ENCODE measurements around the gene ACTN2.

Gene ACTN2

GRCh38 chr1:236795035-236795756, 108.9 kb downstream of the ACTN2 start, which contains the start of gene MTR (continued):
- TF ChIP-seq ZNF621 (tag by site-specific recombination; IDR thresholded peaks at IDR 0.05) (no peak), PRDM2 (tag by site-specific recombination; IDR thresholded peaks at IDR 0.05; ENCODE audit: borderline replicate concordance) (peak; percentile 99; the same call in 1 of the 2 replicates), KLF10 (tag by site-specific recombination; IDR thresholded peaks at IDR 0.05) (no peak), ZNF302 (tag by site-specific recombination; IDR thresholded peaks at IDR 0.05; ENCODE audit: low read depth) (no peak), SP3 (tag by site-specific recombination; IDR thresholded peaks at IDR 0.05) (peak; percentile 86), REPIN1 (tag by site-specific recombination; IDR thresholded peaks at IDR 0.05; ENCODE audit: low read depth) (0 out of 2 replicates have a peak, but pooled peaks have one; percentile 21), SETDB1 (IDR thresholded peaks at IDR 0.05; ENCODE audit: insufficient read length, low read length) (peak; percentile 36), ZNF596 (tag by site-specific recombination; IDR thresholded peaks at IDR 0.05) (no peak), ZNF747 (tag by site-specific recombination; IDR thresholded peaks at IDR 0.05) (no peak), ZNF768 (tag by site-specific recombination; IDR thresholded peaks at IDR 0.05) (no peak; the same call in 1 of the 2 replicates), ZNF433 (tag by site-specific recombination; IDR thresholded peaks at IDR 0.05; ENCODE audit: low read depth) (no peak), ZNF777 (tag by site-specific recombination; IDR thresholded peaks at IDR 0.05; ENCODE audit: borderline replicate concordance) (no peak), ZNF664 (tag by site-specific recombination; IDR thresholded peaks at IDR 0.05) (no peak), ZNF560 (tag by site-specific recombination; IDR thresholded peaks at IDR 0.05; ENCODE audit: borderline replicate concordance) (no peak), ZFP37 (tag by site-specific recombination; IDR thresholded peaks at IDR 0.05) (peak; percentile 96), SCRT2 (tag by site-specific recombination; IDR thresholded peaks at IDR 0.05) (peak; percentile 99), TSHZ1 (tag by site-specific recombination; IDR thresholded peaks at IDR 0.05; ENCODE audit: borderline replicate concordance) (peak; percentile 31; the same call in 1 of the 2 replicates), BCL6B (tag by site-specific recombination; IDR thresholded peaks at IDR 0.05) (no peak), PRDM1 (tag by site-specific recombination; IDR thresholded peaks at IDR 0.05) (no peak; the same call in 1 of the 2 replicates), ZNF155 (tag by site-specific recombination; IDR thresholded peaks at IDR 0.05) (no peak), ZNF623 (tag by site-specific recombination; IDR thresholded peaks at IDR 0.05) (no peak), OVOL3 (tag by site-specific recombination; IDR thresholded peaks at IDR 0.05) (peak; percentile 62; the same call in 1 of the 2 replicates), ZNF266 (tag by site-specific recombination; IDR thresholded peaks at IDR 0.05; ENCODE audit: low read depth) (no peak), ZNF701 (tag by site-specific recombination; IDR thresholded peaks at IDR 0.05) (no peak), ZFHX2 (tag by site-specific recombination; conservative IDR thresholded peaks at IDR 0.05) (peak; percentile 43; the same call in 1 of the 2 replicates), ZNF354C (tag by site-specific recombination; IDR thresholded peaks at IDR 0.05; ENCODE audit: borderline replicate concordance, low read depth) (no peak), HIC1 (tag by site-specific recombination; IDR thresholded peaks at IDR 0.05) (no peak), HOXC10 (CRISPR knock-in tag; IDR thresholded peaks at IDR 0.05) (no peak)
